Measurements from ENCODE around the gene RASGRP2. TPM values are rescaled to one million over a fixed set of nuclear protein-coding genes. Genes with fewer than 3 reads are reported as not detected.

RASGRP2 gene
- polyA plus RNA-seq, 12 donors, result 19.3 to 55.3 (median 36.2) TPM; not detected in 1

GRCh38 chr11:64776425-64776824 is 32.5 kb upstream of the RASGRP2 start:
- no peak for DNase-seq

GRCh38 chr11:64774144-64774543 is 30.2 kb upstream of the RASGRP2 start:
- DNase-seq, result no peak

GRCh38 chr11:64772303-64773018 is 28.5 kb upstream of the RASGRP2 start:
- no peak for DNase-seq

- DNase-seq, result no peak
Measured at GRCh38 chr11:64771861-64772260, 27.9 kb upstream of the RASGRP2 start.

- DNase-seq, result no peak
Measured at GRCh38 chr11:64770120-64770519, 26.2 kb upstream of the RASGRP2 start.

GRCh38 chr11:64769283-64769682 is 25.3 kb upstream of the RASGRP2 start:
- DNase-seq, result no peak

GRCh38 chr11:64768300-64768694 is 24.4 kb upstream of the RASGRP2 start:
- DNase-seq, result no peak

- no peak for DNase-seq
Measured at GRCh38 chr11:64767344-64768299, 23.7 kb upstream of the RASGRP2 start.

GRCh38 chr11:64766881-64767280 is 22.9 kb upstream of the RASGRP2 start:
- DNase-seq, result no peak

- DNase-seq, result no peak
Measured at GRCh38 chr11:64765851-64766665, 22.1 kb upstream of the RASGRP2 start.

GRCh38 chr11:64765291-64765850 is 21.4 kb upstream of the RASGRP2 start:
- no peak for DNase-seq

GRCh38 chr11:64764753-64765152 is 20.8 kb upstream of the RASGRP2 start:
- DNase-seq, result no peak

- no peak for DNase-seq
Measured at GRCh38 chr11:64764040-64764611, 20.2 kb upstream of the RASGRP2 start.

- no peak for DNase-seq
Measured at GRCh38 chr11:64763526-64764039, 19.6 kb upstream of the RASGRP2 start.

- DNase-seq, result no peak
Measured at GRCh38 chr11:64762674-64763525, 19.0 kb upstream of the RASGRP2 start.

GRCh38 chr11:64762277-64762673 is 18.3 kb upstream of the RASGRP2 start:
- no peak for DNase-seq

- DNase-seq, result no peak
Measured at GRCh38 chr11:64760759-64761420, 16.9 kb upstream of the RASGRP2 start.

GRCh38 chr11:64759722-64760719 is 16.1 kb upstream of the RASGRP2 start, which contains the start of gene PYGM:
PYGM (minus strand) TSS chr11:64759974; CDS start chr11:64759898, 76 bp downstream.
- peak; percentile 87 for DNase-seq
